ENCODE measurements around the gene RPS5. TPM values are rescaled to one million over a fixed set of nuclear protein-coding genes. Genes with fewer than 3 reads are reported as not detected.
A peak's percentile ranks its signal among the peaks of the same experiment; 100 is the strongest.

RPS5 gene
- total and polyA plus RNA-seq, 2 donors (not counting 1 experiment from before 2014, with no cell fraction given) = 1,173 to 2,126 TPM

DNA sequence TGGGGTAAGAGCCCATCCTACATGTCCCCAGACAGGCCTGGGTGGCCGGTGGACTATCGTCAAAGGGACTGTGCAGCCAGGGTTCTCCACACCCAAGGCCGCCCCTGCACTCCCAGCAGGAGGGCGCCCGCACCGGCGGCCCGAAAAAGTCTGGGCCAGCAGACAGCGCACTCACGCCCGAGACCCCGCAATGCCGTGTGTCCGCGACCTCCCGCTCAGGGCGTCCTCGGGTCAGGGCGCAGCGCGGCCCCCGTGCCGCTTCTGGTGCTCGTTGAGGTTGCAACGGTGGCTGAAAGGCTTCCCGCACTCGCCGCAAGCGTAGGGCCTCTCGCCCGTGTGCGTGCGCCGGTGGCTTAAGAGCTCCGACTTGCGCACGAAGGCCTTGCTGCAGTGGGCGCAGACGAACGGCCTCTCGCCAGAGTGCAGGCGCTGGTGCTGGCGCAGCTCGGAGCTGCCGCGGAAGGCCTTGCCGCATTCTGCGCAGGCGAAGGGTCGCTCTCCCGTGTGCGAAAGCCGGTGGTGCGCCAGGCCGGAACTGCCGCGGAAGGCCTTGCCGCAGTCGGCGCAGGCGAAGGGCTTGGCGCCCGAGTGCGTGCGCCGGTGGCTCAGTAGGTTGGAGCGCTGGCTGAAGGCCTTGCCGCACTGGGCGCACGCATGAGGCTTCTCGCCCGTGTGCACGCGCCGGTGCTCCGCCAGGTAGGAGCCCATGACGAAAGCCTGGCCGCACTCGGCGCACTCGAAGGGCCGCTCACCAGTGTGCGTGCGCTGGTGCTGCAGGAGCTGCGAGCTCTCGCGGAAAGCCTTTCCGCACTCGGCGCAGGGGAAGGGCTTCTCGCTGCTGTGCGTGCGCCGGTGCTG lies 30.9 kb upstream of the RPS5 start:
- Histone ChIP-seq H3K9ac (ENCODE audit: insufficient read depth, low read length) (no peak overlapping the region), H3K9me3 (ENCODE audit: control insufficient read depth, insufficient read depth, low read depth, low read length) (no peaks in the 10 kb centered on the region), H3K4me1 (ENCODE audit: control insufficient read depth, extremely low read depth, insufficient read depth, low read length) (no peaks in the 10 kb centered on the region), H4K20me1 (ENCODE audit: control insufficient read depth, extremely low read depth, insufficient read depth, low read length) (no peaks in the 10 kb centered on the region), H3K4me2 (ENCODE audit: extremely low read depth, insufficient read depth, low read length) (peak overlapping the region; percentile 15), H3K4me3 (replicated peaks in 1 of 4; ENCODE audit: control extremely low read depth in 1 of 4, insufficient read depth in 1 of 4, low read depth in 3 of 4, low read length in 4 of 4) (peak overlapping the region in 1 of 4 experiments; percentile 33), H3K79me2 (ENCODE audit: control insufficient read depth, insufficient read depth, low read length) (no peaks in the 10 kb centered on the region), H3K36me3 (ENCODE audit: control insufficient read depth, insufficient read depth, low read length) (no peaks in the 10 kb centered on the region), H3K27me3 (ENCODE audit: control insufficient read depth, insufficient read depth, low read length) (no peaks in the 10 kb centered on the region), H3K27ac (ENCODE audit: insufficient read depth, low read length) (no peak overlapping the region), H2AFZ (ENCODE audit: low read length) (no peak overlapping the region)
- peak in 1 of 2 donors; percentile 39 for DNase-seq (ENCODE audit: low read depth in 2 of 2)
- peak; percentile 27 for TF ChIP-seq EZH2 (IDR thresholded peaks at IDR 0.05; ENCODE audit: low read length, missing control alignments)
- TF ChIP-seq, protein P1, sequence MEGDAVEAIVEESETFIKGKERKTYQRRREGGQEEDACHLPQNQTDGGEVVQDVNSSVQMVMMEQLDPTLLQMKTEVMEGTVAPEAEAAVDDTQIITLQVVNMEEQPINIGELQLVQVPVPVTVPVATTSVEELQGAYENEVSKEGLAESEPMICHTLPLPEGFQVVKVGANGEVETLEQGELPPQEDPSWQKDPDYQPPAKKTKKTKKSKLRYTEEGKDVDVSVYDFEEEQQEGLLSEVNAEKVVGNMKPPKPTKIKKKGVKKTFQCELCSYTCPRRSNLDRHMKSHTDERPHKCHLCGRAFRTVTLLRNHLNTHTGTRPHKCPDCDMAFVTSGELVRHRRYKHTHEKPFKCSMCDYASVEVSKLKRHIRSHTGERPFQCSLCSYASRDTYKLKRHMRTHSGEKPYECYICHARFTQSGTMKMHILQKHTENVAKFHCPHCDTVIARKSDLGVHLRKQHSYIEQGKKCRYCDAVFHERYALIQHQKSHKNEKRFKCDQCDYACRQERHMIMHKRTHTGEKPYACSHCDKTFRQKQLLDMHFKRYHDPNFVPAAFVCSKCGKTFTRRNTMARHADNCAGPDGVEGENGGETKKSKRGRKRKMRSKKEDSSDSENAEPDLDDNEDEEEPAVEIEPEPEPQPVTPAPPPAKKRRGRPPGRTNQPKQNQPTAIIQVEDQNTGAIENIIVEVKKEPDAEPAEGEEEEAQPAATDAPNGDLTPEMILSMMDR (conservative IDR thresholded peaks at IDR 0.05 in 1 of 2, IDR thresholded peaks at IDR 0.05 in 1 of 2; ENCODE audit: low read depth in 1 of 2, low read length in 2 of 2) = no peak

DNA sequence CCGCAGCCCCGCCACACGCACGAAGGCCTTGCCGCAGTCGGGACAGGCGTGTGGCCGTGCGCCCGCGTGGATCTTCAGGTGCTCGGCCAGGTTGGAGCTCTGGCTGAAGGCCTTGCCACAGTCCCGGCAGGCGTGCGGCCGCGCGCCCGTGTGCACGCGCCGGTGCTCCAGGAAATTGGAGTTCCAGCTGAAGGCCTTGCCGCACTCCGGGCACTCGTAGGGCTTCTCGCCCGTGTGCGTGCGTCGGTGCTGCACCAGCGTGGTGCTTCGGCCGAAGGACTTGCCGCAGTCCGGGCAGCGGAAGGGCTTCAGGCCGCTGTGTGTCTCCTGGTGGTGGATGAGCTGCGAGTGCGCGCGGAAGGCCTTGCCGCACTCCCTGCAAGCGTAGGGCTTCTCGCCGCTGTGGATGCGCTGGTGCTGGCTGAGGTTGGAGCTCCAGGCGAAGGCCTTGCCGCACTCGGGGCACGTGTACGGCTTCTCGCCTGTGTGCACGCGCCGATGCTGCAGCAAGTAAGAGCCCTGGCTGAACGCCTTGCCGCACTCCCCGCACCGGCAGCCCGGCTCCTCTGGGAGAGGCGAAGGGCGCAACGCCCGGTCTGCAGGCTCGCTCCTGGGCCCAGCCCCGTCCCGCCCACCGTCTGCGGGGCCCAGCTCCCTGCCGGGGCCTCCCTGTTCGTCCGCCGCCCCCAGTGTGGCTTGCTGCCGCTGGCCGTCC lies 30.1 kb upstream of the RPS5 start:
- Histone ChIP-seq H3K9me3 (ENCODE audit: control insufficient read depth, insufficient read depth, low read depth, low read length) (no peaks in the 10 kb centered on the region), H3K79me2 (ENCODE audit: control insufficient read depth, insufficient read depth, low read length) (no peaks in the 10 kb centered on the region), H3K4me3 (replicated peaks in 1 of 4; ENCODE audit: control extremely low read depth in 1 of 4, insufficient read depth in 1 of 4, low read depth in 3 of 4, low read length in 4 of 4) (peak overlapping the region in 1 of 4 experiments; percentile 33), H3K9ac (ENCODE audit: insufficient read depth, low read length) (no peak overlapping the region), H2AFZ (ENCODE audit: low read length) (no peak overlapping the region), H3K27me3 (ENCODE audit: control insufficient read depth, insufficient read depth, low read length) (no peaks in the 10 kb centered on the region), H3K27ac (ENCODE audit: insufficient read depth, low read length) (no peak overlapping the region), H3K36me3 (ENCODE audit: control insufficient read depth, insufficient read depth, low read length) (no peaks in the 10 kb centered on the region), H3K4me2 (ENCODE audit: extremely low read depth, insufficient read depth, low read length) (no peak overlapping the region), H4K20me1 (ENCODE audit: control insufficient read depth, extremely low read depth, insufficient read depth, low read length) (no peaks in the 10 kb centered on the region), H3K4me1 (ENCODE audit: control insufficient read depth, extremely low read depth, insufficient read depth, low read length) (peaks cover 2% of the 10 kb centered on the region)
- peak in 1 of 2 donors; percentile 14 for DNase-seq (ENCODE audit: low read depth in 2 of 2)
- TF ChIP-seq EZH2 (IDR thresholded peaks at IDR 0.05; ENCODE audit: low read length, missing control alignments) = no peak
- TF ChIP-seq, protein P1 (conservative IDR thresholded peaks at IDR 0.05 in 1 of 2, IDR thresholded peaks at IDR 0.05 in 1 of 2; ENCODE audit: low read depth in 1 of 2, low read length in 2 of 2) = no peak

DNA sequence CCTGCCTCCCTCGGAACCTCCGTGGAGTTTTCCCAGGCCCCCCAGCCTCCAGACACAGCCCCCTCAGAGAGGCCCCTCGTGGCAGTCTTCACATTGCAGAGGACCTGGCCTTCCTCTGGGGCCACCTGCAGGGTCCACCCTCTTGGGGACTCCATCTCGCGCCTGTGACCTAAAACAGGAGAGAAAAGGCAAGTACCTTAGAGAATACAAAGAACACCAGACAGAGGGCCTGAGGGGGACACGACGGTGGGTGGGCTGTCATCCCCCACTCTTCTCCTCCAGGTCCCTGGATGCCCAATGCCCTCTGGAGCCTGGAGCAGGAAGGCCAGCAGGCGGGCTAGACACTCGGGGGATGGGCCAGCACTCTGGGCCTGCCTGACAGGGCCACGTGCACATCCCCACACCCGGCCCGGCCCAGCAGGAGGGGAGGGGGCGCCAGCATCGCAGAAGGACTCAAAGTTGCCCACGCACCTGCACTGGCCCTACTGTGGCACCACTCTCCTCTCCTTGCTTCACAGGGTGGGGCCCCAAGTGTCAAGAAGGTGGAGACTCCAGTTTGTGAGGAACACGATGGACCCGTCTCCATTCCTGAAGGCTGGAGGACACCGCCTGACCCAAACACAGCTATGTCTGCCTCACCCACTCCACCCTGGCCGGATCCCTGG lies 29.5 kb upstream of the RPS5 start:
- H3K79me2 ChIP-seq (ENCODE audit: control insufficient read depth, insufficient read depth, low read length) = no peaks in the 10 kb centered on the region
- no peak overlapping the region for H3K9ac ChIP-seq (ENCODE audit: insufficient read depth, low read length)
- no peak overlapping the region for H3K4me2 ChIP-seq (ENCODE audit: extremely low read depth, insufficient read depth, low read length)
- no peaks in the 10 kb centered on the region for H4K20me1 ChIP-seq (ENCODE audit: control insufficient read depth, extremely low read depth, insufficient read depth, low read length)
- TF ChIP-seq, protein P1 (conservative IDR thresholded peaks at IDR 0.05 in 1 of 2, IDR thresholded peaks at IDR 0.05 in 1 of 2; ENCODE audit: low read depth in 1 of 2, low read length in 2 of 2) = no peak
- TF ChIP-seq EZH2 (IDR thresholded peaks at IDR 0.05; ENCODE audit: low read length, missing control alignments) = no peak
- DNase-seq (ENCODE audit: low read depth in 2 of 2) = no peak
- no peak overlapping the region for H3K27ac ChIP-seq (ENCODE audit: insufficient read depth, low read length)
- no peak overlapping the region for H3K4me3 ChIP-seq (replicated peaks in 1 of 4; ENCODE audit: control extremely low read depth in 1 of 4, insufficient read depth in 1 of 4, low read depth in 3 of 4, low read length in 4 of 4)
- no peaks in the 10 kb centered on the region for H3K9me3 ChIP-seq (ENCODE audit: control insufficient read depth, insufficient read depth, low read depth, low read length)
- H3K27me3 ChIP-seq (ENCODE audit: control insufficient read depth, insufficient read depth, low read length) = no peaks in the 10 kb centered on the region
- peaks cover 2% of the 10 kb centered on the region for H3K4me1 ChIP-seq (ENCODE audit: control insufficient read depth, extremely low read depth, insufficient read depth, low read length)
- H3K36me3 ChIP-seq (ENCODE audit: control insufficient read depth, insufficient read depth, low read length) = no peaks in the 10 kb centered on the region
- H2AFZ ChIP-seq (ENCODE audit: low read length) = no peak overlapping the region

Data from fibroblast of lung (primary cell).